Measurements from ENCODE around the gene TH. TPM values are rescaled to one million over a fixed set of nuclear protein-coding genes. Genes with fewer than 3 reads are reported as not detected.

Gene TH
- total and polyA plus RNA-seq, 2 of the 8 experiments (the other 6 are each of a cell fraction or from before 2014, with no cell fraction given), result 0.09 TPM; not detected in 1

DNA sequence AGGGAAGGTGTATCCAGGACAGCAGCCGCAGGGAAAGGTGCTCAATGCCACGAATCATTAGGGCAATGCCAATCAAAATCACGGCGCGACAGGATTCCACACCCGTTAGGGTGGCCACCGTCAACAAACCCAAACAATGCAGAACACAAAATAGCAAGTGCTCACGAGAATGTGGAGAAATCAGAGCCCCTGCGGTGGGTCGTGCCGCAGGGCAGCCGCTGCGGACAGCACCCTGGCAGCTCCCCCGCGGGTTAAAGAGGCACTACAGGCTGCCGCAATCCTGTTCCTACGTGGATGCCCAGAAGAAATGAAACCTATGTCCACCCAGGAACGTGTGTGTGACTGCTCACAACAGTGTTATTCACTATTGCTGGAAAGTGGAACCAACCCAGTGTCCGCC lies 17.1 kb upstream of the TH start:
- Histone ChIP-seq H4K20me1 (replicated peaks in 1 of 2; ENCODE audit: control insufficient read depth in 1 of 2, insufficient read depth in 2 of 2, low read length in 2 of 2) (peaks cover 0 to 12% of the 10 kb centered on the region in 2 experiments), H3K9ac (replicated peaks in 1 of 4; ENCODE audit: extremely low read depth in 1 of 4, low read depth in 3 of 4, low read length in 3 of 4) (no peak overlapping the region), H3K18ac (ENCODE audit: extremely low read depth, low read length) (no peak overlapping the region), H2AFZ (ENCODE audit: low read length) (no peak overlapping the region), H3K79me1 (ENCODE audit: low read depth, low read length) (no peaks in the 10 kb centered on the region), H2BK15ac (ENCODE audit: low read length) (no peak overlapping the region), H2BK120ac (replicated peaks; ENCODE audit: low read depth, low read length) (no peak overlapping the region), H3K56ac (replicated peaks; ENCODE audit: insufficient read length, low read depth, low read length) (no peak overlapping the region), H3K23ac (ENCODE audit: insufficient read length) (no peak overlapping the region), H4K5ac (ENCODE audit: insufficient read length, low read depth, low read length) (no peak overlapping the region), H3K4me1 (replicated peaks in 1 of 4; ENCODE audit: control insufficient read depth in 3 of 4, insufficient read depth in 4 of 4, low read length in 3 of 4) (no peaks in the 10 kb centered on the region; a peak in 2 of 7 replicates), H4K8ac (ENCODE audit: extremely low read depth, insufficient read depth, low read length) (no peak overlapping the region), H3K14ac (ENCODE audit: insufficient read length) (no peak overlapping the region), H3K27me3 (replicated peaks in 1 of 4; ENCODE audit: control insufficient read depth in 3 of 4, extremely low read depth in 1 of 4, insufficient read depth in 3 of 4, low read length in 3 of 4) (peaks cover 0 to 16% (median 5%) of the 10 kb centered on the region in 4 experiments; a peak in 2 of 7 replicates), H3K9me3 (ENCODE audit: insufficient read depth in 2 of 2, low read depth in 1 of 2, low read length in 1 of 2) (no peaks in the 10 kb centered on the region), H2BK5ac (ENCODE audit: low read depth, low read length) (no peak overlapping the region), H3K23me2 (ENCODE audit: low read depth, low read length) (peaks cover 9% of the 10 kb centered on the region; the same call in 1 of the 2 replicates), H3K4ac (replicated peaks; ENCODE audit: insufficient read length, low read depth, low read length) (no peak overlapping the region), H4K91ac (replicated peaks; ENCODE audit: insufficient read length, low read length) (no peak overlapping the region), H3K27ac (ENCODE audit: low read depth, low read length) (no peak overlapping the region), H2BK12ac (ENCODE audit: low read depth, low read length) (no peak overlapping the region), H3K4me3 (ENCODE audit: extremely low read depth in 1 of 4, insufficient read depth in 2 of 4, low read depth in 3 of 4, low read length in 4 of 4) (no peak overlapping the region), H2BK20ac (ENCODE audit: low read length) (no peak overlapping the region), H3K79me2 (ENCODE audit: control insufficient read depth in 1 of 2, insufficient read depth in 2 of 2, low read length in 2 of 2) (no peaks in the 10 kb centered on the region), H3K4me2 (ENCODE audit: insufficient read depth in 1 of 2, low read depth in 2 of 2, low read length in 2 of 2) (no peak overlapping the region), H2AK5ac (ENCODE audit: low read depth, low read length) (no peak overlapping the region), H3K36me3 (ENCODE audit: control insufficient read depth in 2 of 4, insufficient read depth in 4 of 4, low read length in 3 of 4) (no peaks in the 10 kb centered on the region)
- no peak for FAIRE-seq
- WGBS, 2 experiments (ENCODE audit: extremely low coverage in 1 of 2, insufficient coverage in 1 of 2, insufficient read length in 1 of 2, insufficient replicate concordance in 2 of 2, low coverage in 1 of 2, low lambda C conversion rate in 2 of 2, missing lambda C conversion rate in 1 of 2), result 92% methylated on average over 19 of the region's 19 CpGs; no CpG with 5 or more reads in 1 of the 2 experiments
- DNase-seq (ENCODE audit: low read depth in 1 of 2, low spot score in 2 of 2), result no peak
- ChIA-PET POLR2A (ENCODE audit: partially characterized antibody) (no interaction called here), CTCF (ENCODE audit: partially characterized antibody) (interaction anchor here (0.7 kb wide), 1 partner anchor 229 kb away, joined by 3 read pairs; no protein-coding TSS in a partner anchor)
- TF ChIP-seq ASH2L (IDR thresholded peaks at IDR 0.05; ENCODE audit: low read length), result no peak
